ENCODE results near the gene KLHL15.

- no peak for TF ChIP-seq JUNB (IDR thresholded peaks at IDR 0.05; ENCODE audit: unreplicated experiment)
- TF ChIP-seq CTCF (conservative IDR thresholded peaks at IDR 0.05; ENCODE audit: low read depth in 2 of 2), result no peak
- no peak for TF ChIP-seq REST (IDR thresholded peaks at IDR 0.05; ENCODE audit: unreplicated experiment)
These were observed 1.9 kb downstream of the KLHL15 start for GRCh38 chrX:24024819-24025740.

All from GM23338 (cell line).